ENCODE data around the gene IZUMO2. TPM values are rescaled to one million over a fixed set of nuclear protein-coding genes. Genes with fewer than 3 reads are reported as not detected.

IZUMO2 gene
- total RNA-seq, 1 experiment from 2014 or later, result not detected

- H3K36me3 ChIP-seq (ENCODE audit: control insufficient read depth, insufficient read depth, low read length), result no peaks in the 10 kb centered on the region
- peaks cover 14% of the 10 kb centered on the region for H3K4me1 Mint-ChIP-seq (ENCODE audit: low read depth, unreplicated experiment)
Measured at GRCh38 chr19:50171752-50172151, 8.7 kb upstream of the IZUMO2 start.

GRCh38 chr19:50167314-50167721, 4.2 kb upstream of the IZUMO2 start:
- TF ChIP-seq, protein P1, sequence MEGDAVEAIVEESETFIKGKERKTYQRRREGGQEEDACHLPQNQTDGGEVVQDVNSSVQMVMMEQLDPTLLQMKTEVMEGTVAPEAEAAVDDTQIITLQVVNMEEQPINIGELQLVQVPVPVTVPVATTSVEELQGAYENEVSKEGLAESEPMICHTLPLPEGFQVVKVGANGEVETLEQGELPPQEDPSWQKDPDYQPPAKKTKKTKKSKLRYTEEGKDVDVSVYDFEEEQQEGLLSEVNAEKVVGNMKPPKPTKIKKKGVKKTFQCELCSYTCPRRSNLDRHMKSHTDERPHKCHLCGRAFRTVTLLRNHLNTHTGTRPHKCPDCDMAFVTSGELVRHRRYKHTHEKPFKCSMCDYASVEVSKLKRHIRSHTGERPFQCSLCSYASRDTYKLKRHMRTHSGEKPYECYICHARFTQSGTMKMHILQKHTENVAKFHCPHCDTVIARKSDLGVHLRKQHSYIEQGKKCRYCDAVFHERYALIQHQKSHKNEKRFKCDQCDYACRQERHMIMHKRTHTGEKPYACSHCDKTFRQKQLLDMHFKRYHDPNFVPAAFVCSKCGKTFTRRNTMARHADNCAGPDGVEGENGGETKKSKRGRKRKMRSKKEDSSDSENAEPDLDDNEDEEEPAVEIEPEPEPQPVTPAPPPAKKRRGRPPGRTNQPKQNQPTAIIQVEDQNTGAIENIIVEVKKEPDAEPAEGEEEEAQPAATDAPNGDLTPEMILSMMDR (IDR thresholded peaks at IDR 0.05; ENCODE audit: insufficient read depth in 1 of 2, low read depth in 1 of 2, low read length in 1 of 2, severe bottlenecking in 1 of 2, unreplicated experiment in 1 of 2), result no peak
- ChIA-PET CTCF (interaction anchor here (0.5 to 0.7 kb wide), 3 partner anchors 42 to 895 kb away, joined by 3 to 12 read pairs (median 6); no protein-coding TSS in a partner anchor), POLR2A (no interaction called here)
- Mint-ChIP-seq H3K4me3 (ENCODE audit: unreplicated experiment) (no peak overlapping the region), H3K9me3 (ENCODE audit: unreplicated experiment) (no peaks in the 10 kb centered on the region), H3K36me3 (ENCODE audit: insufficient read depth, unreplicated experiment) (no peaks in the 10 kb centered on the region), H3K4me1 (ENCODE audit: low read depth, unreplicated experiment) (peaks cover 14% of the 10 kb centered on the region), H3K27ac (ENCODE audit: unreplicated experiment) (no peak overlapping the region), H3K27me3 (ENCODE audit: insufficient read depth, unreplicated experiment) (peaks cover 6% of the 10 kb centered on the region)
- DNase-seq, result no peak
- Histone ChIP-seq H3K4me1 (no peaks in the 10 kb centered on the region), H3K9me3 (no peaks in the 10 kb centered on the region), H3K27me3 (replicated peaks; ENCODE audit: control insufficient read depth, insufficient read depth, low read length) (no peaks in the 10 kb centered on the region), H3K4me3 (ENCODE audit: low read depth, low read length) (no peak overlapping the region), H3K36me3 (ENCODE audit: control insufficient read depth, insufficient read depth, low read length) (no peaks in the 10 kb centered on the region)
- intact Hi-C loops (cut with micrococcal nuclease; ENCODE audit: unreplicated experiment), result loop anchor here (5.0 kb wide), 1 partner anchor 145 kb away; no protein-coding TSS in a partner anchor
- no TSS peak for BruUV-seq (replicated peaks)

More at GRCh38 chr19:50171752-50172151, 8.7 kb upstream of the IZUMO2 start:
- Histone ChIP-seq H3K9me3 (peaks cover 5% of the 10 kb centered on the region; the same call in 1 of the 2 replicates), H3K4me1 (no peaks in the 10 kb centered on the region; the same call in 1 of the 2 replicates), H3K4me3 (ENCODE audit: low read depth, low read length) (no peak overlapping the region), H3K27me3 (replicated peaks; ENCODE audit: control insufficient read depth, insufficient read depth, low read length) (no peaks in the 10 kb centered on the region)
- no peaks in the 10 kb centered on the region for H3K36me3 Mint-ChIP-seq (ENCODE audit: insufficient read depth, unreplicated experiment)
- TF ChIP-seq, protein P1 (IDR thresholded peaks at IDR 0.05; ENCODE audit: insufficient read depth in 1 of 2, low read depth in 1 of 2, low read length in 1 of 2, severe bottlenecking in 1 of 2, unreplicated experiment in 1 of 2), result no peak
- H3K4me3 Mint-ChIP-seq (ENCODE audit: unreplicated experiment), result no peak overlapping the region
- ChIA-PET POLR2A (no interaction called here), CTCF (interaction anchor here (0.6 kb wide), 2 partner anchors 11 to 32 kb away, joined by 3 to 4 read pairs; partner anchors contain the start of gene MYH14)
- H3K27ac Mint-ChIP-seq (ENCODE audit: unreplicated experiment), result no peak overlapping the region
- no peak for DNase-seq
- BruUV-seq (replicated peaks), result no TSS peak
- no peaks in the 10 kb centered on the region for H3K9me3 Mint-ChIP-seq (ENCODE audit: unreplicated experiment)
- intact Hi-C loops (cut with micrococcal nuclease; ENCODE audit: unreplicated experiment), result no loop called here
- peaks cover 6% of the 10 kb centered on the region for H3K27me3 Mint-ChIP-seq (ENCODE audit: insufficient read depth, unreplicated experiment)

DNA sequence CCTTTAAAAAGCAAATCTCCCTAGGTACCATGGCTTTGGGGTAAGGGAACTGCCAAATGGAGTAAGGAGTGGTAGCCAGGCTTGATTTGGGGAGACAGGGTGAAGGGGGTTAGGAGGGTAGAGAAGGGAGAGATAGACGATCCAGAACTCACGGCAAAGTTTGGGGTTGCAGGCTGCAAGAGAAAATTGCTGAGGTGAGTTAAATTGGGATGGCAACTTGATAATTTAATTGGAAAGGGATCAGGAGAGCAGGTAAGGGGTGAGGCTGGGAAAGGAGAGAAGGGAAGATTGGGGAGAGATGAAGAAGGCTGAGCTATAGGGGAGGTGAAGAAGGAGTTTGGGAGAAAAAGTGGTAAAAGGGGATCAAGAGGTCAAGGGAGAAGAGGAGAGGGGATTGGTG, 4.0 kb downstream of the IZUMO2 start:
- Mint-ChIP-seq H3K36me3 (ENCODE audit: insufficient read depth, unreplicated experiment) (no peaks in the 10 kb centered on the region), H3K27me3 (ENCODE audit: insufficient read depth, unreplicated experiment) (peaks cover 21% of the 10 kb centered on the region), H3K27ac (ENCODE audit: unreplicated experiment) (no peak overlapping the region), H3K9me3 (ENCODE audit: unreplicated experiment) (peaks cover 9% of the 10 kb centered on the region), H3K4me3 (ENCODE audit: unreplicated experiment) (no peak overlapping the region), H3K4me1 (ENCODE audit: low read depth, unreplicated experiment) (no peaks in the 10 kb centered on the region)
- Histone ChIP-seq H3K27me3 (replicated peaks; ENCODE audit: control insufficient read depth, insufficient read depth, low read length) (no peaks in the 10 kb centered on the region; the same call in 1 of the 2 replicates), H3K36me3 (ENCODE audit: control insufficient read depth, insufficient read depth, low read length) (no peaks in the 10 kb centered on the region), H3K9me3 (no peaks in the 10 kb centered on the region), H3K4me1 (no peaks in the 10 kb centered on the region), H3K4me3 (ENCODE audit: low read depth, low read length) (no peak overlapping the region)
- intact Hi-C loops (cut with micrococcal nuclease; ENCODE audit: unreplicated experiment), result no loop called here
- TF ChIP-seq, protein P1 (IDR thresholded peaks at IDR 0.05; ENCODE audit: insufficient read depth in 1 of 2, low read depth in 1 of 2, low read length in 1 of 2, severe bottlenecking in 1 of 2, unreplicated experiment in 1 of 2), result no peak
- DNase-seq, result no peak
- BruUV-seq (replicated peaks), result no TSS peak
- POLR2A ChIA-PET, result no interaction called here
- CTCF ChIA-PET, result no interaction called here
